Right renal pelvis (tissue), 4 donors: Measurements from ENCODE around the gene RPTN. TPM values are rescaled to one million over a fixed set of nuclear protein-coding genes. Genes with fewer than 3 reads are reported as not detected.
A peak's percentile ranks its signal among the peaks of the same experiment; 100 is the strongest.
"Not testable (repeated sequence)": the region's sequence is repeated elsewhere in the genome, so short reads cannot be mapped to it uniquely, and the experiment has no call there.

Source experiments
- DNase-seq, 4 donors: peaks; one replicate each; pipeline ENCODE4 v3.0.0-alpha.2; 2013; ENCODE audit warnings: low read depth in 4 of 4, low spot score in 3 of 4, missing footprints in 1 of 4
- polyA plus RNA-seq, 4 donors: library from polyadenylated mRNA; unstranded; fragments of 120-200 nt; gene quantifications; one replicate each; pipeline ENCODE4 v1.2.1, GENCODE V29; 2013; ENCODE audit not compliant: insufficient read length in 4 of 4

RPTN gene
- polyA plus RNA-seq, 4 donors, result not detected

GRCh38 chr1:152166966-152167365 lies 7.9 kb upstream of the RPTN start:
- no peak for DNase-seq

- no peak for DNase-seq
These were observed 6.5 kb upstream of the RPTN start for GRCh38 chr1:152165286-152166077.

GRCh38 chr1:152164517-152165136 lies 5.6 kb upstream of the RPTN start:
- DNase-seq, result no peak

DNA sequence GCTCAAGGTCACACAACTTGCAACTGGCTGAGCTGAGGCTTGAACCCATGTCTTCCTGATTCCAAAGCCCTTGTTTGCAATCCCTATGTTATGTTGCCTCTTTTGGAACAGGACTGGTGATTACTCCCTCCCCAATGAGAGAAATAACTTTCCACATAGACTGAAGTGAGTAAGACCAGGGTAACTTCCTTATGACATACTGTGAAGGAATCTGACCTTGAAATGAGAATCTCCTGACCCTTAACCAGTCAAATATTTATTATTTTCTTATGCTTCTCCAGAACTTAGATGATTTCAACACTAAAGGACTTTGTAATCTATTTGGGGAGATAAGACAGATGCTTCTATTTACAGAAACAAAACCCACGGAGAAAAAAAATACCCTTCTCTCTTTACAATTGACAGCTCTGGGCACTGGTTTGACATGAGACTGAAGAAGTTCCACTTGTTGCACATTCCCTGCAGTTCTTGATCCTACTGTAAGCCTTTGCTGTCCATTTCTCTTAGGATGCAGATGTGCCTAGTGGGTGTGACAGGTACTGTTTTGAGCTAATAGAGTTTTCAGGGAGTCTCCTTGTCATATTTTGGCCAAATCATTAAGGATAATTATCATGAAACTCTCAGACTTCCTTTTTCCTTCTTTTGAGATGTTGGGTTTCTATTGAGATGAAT lies 3.9 kb upstream of the RPTN start:
- peak in 1 of 4 donors; percentile 5 for DNase-seq

DNA sequence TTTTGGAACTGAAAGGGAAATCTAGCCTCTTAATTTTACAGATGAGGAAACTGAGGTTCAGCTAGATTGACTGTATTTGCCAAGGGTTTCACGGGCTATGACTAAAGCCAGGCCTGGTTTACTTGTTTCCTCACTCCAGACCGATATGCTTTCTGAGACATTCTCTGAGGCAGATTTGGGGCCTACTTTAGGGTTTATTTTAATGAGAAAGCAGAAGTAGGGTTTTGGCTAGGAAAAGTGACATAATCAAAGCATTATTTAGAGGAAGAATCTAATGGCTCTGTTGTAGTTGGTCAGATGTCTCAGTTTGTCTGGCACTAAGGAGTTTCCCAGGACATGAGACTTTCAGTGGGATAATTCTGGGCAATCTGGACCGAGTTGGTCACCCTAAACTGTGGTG lies 1.5 kb upstream of the RPTN start:
- no peak for DNase-seq

- DNase-seq, result no peak
These were observed 5.0 kb downstream of the RPTN start for GRCh38 chr1:152153996-152154395.

DNA sequence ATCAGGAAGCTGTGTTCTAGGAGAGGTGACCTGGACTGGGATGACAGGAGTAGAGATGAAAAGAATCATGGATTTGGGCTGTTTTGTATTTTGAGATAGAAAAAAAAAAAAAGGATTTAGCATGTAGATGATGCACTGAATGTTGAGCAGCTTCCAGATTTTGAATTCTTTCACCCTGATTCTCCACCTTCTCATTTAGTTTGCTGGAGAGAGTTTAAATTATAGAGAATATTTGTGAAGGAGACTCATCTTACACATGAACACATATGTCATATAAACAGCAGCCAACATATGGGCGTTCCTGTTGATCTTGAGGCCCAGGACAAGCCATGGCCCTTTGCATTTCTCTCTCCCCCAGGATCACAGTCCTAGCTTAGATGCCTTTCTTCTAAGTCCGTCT lies 7.4 kb downstream of the RPTN start:
- DNase-seq, result no peak

DNA sequence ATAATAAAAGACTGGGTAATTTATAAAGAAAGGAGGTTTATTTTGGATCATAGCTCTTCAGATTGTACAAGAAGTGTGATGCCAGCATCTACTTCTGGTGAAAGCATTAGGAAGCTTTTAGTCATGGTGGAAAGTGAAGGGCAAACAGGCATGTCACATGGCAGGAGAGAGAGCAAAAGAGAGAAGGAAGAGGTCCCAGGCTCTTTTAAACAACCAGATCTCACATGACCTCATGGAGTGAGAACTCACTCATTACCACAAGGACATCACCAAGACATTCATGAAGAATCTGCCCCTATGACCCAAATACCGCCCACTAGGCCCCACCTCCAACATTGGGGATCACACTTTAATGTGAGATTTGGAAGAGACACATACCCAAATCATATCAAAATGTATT lies 10.0 kb downstream of the RPTN start:
- DNase-seq, result no peak

DNA sequence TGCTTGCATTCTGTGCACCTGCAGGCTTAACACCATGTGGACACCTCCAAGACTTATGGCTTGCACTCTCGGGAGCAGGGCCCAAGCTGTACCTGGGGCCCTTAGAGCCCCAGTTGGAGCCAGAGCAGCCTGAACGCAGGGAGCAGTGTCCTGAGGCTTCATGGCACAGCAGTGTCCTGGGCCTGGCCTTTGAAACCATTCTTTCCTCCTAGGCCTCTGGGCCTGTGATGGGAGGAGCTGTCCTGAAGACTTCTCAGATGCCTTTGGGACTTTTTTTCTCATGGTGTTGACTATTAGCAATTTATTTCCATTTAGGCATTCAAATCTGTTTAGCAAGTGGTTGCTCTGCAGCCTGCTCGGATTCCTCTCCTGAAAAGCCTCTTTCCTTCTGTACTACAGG lies 11.0 kb downstream of the RPTN start:
- no peak for DNase-seq

- no peak for DNase-seq
These were observed 13.3 kb downstream of the RPTN start for GRCh38 chr1:152145769-152146168.

- not testable (repeated sequence) for DNase-seq
These were observed 14.3 kb downstream of the RPTN start for GRCh38 chr1:152144674-152145183.

- DNase-seq, result no peak
These were observed 15.7 kb downstream of the RPTN start for GRCh38 chr1:152143150-152143887.

GRCh38 chr1:152141971-152142584 lies 16.9 kb downstream of the RPTN start:
- peak; percentile 30 to 45 (median 44) for DNase-seq

- no peak for DNase-seq
These were observed 21.8 kb downstream of the RPTN start for GRCh38 chr1:152137215-152137614.

DNA sequence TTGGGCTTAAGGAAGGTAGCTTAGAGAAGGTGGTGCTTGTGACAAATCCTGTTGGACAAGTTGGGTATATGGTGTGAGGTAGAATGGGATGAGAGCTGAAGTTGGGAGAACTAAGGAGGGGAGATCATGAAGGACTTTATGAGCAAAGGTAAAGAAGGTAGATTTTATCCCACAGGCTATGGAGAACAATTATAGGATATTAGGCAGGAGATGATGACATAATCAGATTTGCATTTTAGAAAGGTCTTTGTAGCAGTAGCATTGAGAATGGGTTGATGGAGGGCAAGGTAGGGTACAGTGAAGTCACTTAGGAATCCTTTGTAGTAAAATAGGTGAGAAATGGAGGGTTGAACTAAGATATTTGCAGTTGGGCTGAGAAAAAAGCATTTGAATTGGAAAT lies 28.8 kb downstream of the RPTN start:
- DNase-seq, result no peak

DNA sequence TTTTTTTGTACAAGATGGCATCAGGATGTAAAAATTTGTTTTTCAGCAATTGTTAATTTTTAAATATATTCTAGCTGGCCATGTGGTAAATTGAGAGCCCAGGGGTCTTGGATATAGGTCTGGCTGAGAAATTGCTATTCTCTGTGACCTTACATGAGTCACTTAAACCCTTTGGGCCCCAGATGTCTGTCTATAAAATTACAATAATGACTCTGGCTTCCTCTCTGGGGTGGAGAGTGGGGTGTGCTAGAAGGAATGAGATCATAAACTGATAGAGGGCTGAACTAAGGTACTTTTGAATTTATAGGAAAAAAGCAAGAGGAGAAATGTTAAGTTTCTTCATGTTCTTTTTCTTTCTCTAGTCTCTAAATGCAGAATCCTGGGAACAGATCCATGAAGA lies 31.4 kb downstream of the RPTN start:
- no peak for DNase-seq

- DNase-seq, result no peak
These were observed 33.1 kb downstream of the RPTN start for GRCh38 chr1:152125834-152126443.

GRCh38 chr1:152118915-152119314 lies 40.1 kb downstream of the RPTN start:
- DNase-seq, result no peak

- DNase-seq, result no peak
These were observed 43.7 kb downstream of the RPTN start, which contains the start of gene TCHH for GRCh38 chr1:152115344-152115743. TSS of gene TCHH (minus strand) at chr1:152115444. CDS start at chr1:152114080, 1,364 bp downstream.

- DNase-seq, result no peak
These were observed 46.1 kb downstream of the RPTN start for GRCh38 chr1:152112885-152113432.
